Measurements from ENCODE around the gene PDZRN4.
A peak's percentile ranks its signal among the peaks of the same experiment; 100 is the strongest.

PDZRN4 gene

GRCh38 chr12:41462312-41462711 is 274.2 kb downstream of the PDZRN4 start:
- no peak for DNase-seq

GRCh38 chr12:41465526-41465925 is 277.4 kb downstream of the PDZRN4 start:
- no peak for DNase-seq

GRCh38 chr12:41466300-41466699 is 278.2 kb downstream of the PDZRN4 start:
- peak; percentile 82 for DNase-seq

- no peak for DNase-seq
Measured at GRCh38 chr12:41466802-41467201, 278.7 kb downstream of the PDZRN4 start.

- DNase-seq, result no peak
Measured at GRCh38 chr12:41467591-41468325, 279.6 kb downstream of the PDZRN4 start.

- no peak for DNase-seq
Measured at GRCh38 chr12:41468341-41468740, 280.2 kb downstream of the PDZRN4 start.

- DNase-seq, result no peak
Measured at GRCh38 chr12:41468756-41469155, 280.6 kb downstream of the PDZRN4 start.

GRCh38 chr12:41473441-41473840 is 285.3 kb downstream of the PDZRN4 start:
- DNase-seq, result no peak

GRCh38 chr12:41474001-41474400 is 285.9 kb downstream of the PDZRN4 start:
- DNase-seq, result no peak

- no peak for DNase-seq
Measured at GRCh38 chr12:41476499-41477439, 288.6 kb downstream of the PDZRN4 start.

GRCh38 chr12:41479426-41479825 is 291.3 kb downstream of the PDZRN4 start:
- no peak for DNase-seq

- no peak for DNase-seq
Measured at GRCh38 chr12:41485203-41485602, 297.1 kb downstream of the PDZRN4 start.

- no peak for DNase-seq
Measured at GRCh38 chr12:41486718-41487117, 298.6 kb downstream of the PDZRN4 start.

GRCh38 chr12:41496009-41496408 is 307.9 kb downstream of the PDZRN4 start:
- DNase-seq, result no peak

- DNase-seq, result no peak
Measured at GRCh38 chr12:41497409-41497808, 309.3 kb downstream of the PDZRN4 start.

- DNase-seq, result no peak
Measured at GRCh38 chr12:41504976-41505375, 316.9 kb downstream of the PDZRN4 start.

GRCh38 chr12:41507286-41507685 is 319.2 kb downstream of the PDZRN4 start:
- DNase-seq, result no peak

- DNase-seq, result no peak
Measured at GRCh38 chr12:41509271-41510055, 321.3 kb downstream of the PDZRN4 start.

GRCh38 chr12:41510470-41510869 is 322.4 kb downstream of the PDZRN4 start:
- no peak for DNase-seq

GRCh38 chr12:41511247-41511646 is 323.1 kb downstream of the PDZRN4 start:
- DNase-seq, result peak; percentile 54

- peak; percentile 51 for DNase-seq
Measured at GRCh38 chr12:41512497-41512896, 324.4 kb downstream of the PDZRN4 start.

- no peak for DNase-seq
Measured at GRCh38 chr12:41514021-41514777, 326.1 kb downstream of the PDZRN4 start.

Measured in NCI-H82 (cell line).